Natural killer cell (primary cell): ENCODE data around the gene ACP7. TPM values are rescaled to one million over a fixed set of nuclear protein-coding genes. Genes with fewer than 3 reads are reported as not detected.

Experiments
- ATAC-seq, 3 donors: fragments of 150-1000 bp in 2 of 3; fragments of 200-7000 bp in 1 of 3; cut with Tn5 transposase; 1 replicate in 1 of 3; 2 replicates in 2 of 3; pipeline ENCODE4 v1.10.0; 2021; ENCODE audit warnings: mild to moderate bottlenecking in 2 of 3, moderate library complexity in 2 of 3
- DNase-seq, 2 donors: peaks; one replicate each; pipeline versions ENCODE4 v3.0.0 to v3.0.0-alpha.2; 2013 to 2021; ENCODE audit warnings: mixed read lengths in 1 of 2
- H3K27ac ChIP-seq: one replicate; pipeline ENCODE4 v1.5.1; 2013; ENCODE audit warnings: mild to moderate bottlenecking, low read length
- H3K27me3 ChIP-seq: one replicate; pipeline ENCODE4 v1.6.1; 2013; ENCODE audit warnings: low read length; ENCODE audit not compliant: control insufficient read depth, insufficient read depth
- H3K36me3 ChIP-seq: one replicate; pipeline ENCODE4 v1.6.1; 2013; ENCODE audit warnings: low read length; ENCODE audit not compliant: control insufficient read depth, insufficient read depth
- H3K4me1 ChIP-seq: one replicate; pipeline ENCODE4 v1.6.1; 2013; ENCODE audit warnings: low read length; ENCODE audit not compliant: control insufficient read depth, insufficient read depth
- H3K4me3 ChIP-seq: one replicate; pipeline ENCODE4 v1.5.1; 2013; ENCODE audit warnings: low read length
- H3K9me3 ChIP-seq: one replicate; pipeline ENCODE4 v1.6.1; 2013; ENCODE audit warnings: low read length; ENCODE audit not compliant: control insufficient read depth, insufficient read depth
- H3K27ac Mint-ChIP-seq, 2 donors: one replicate each; pipeline ENCODE4 v1.8.0; 2022; ENCODE audit warnings: mild to moderate bottlenecking in 2 of 2, mixed read lengths in 2 of 2, moderate library complexity in 1 of 2
- H3K27me3 Mint-ChIP-seq, 2 donors: one replicate each; pipeline ENCODE4 v1.8.0; 2022; ENCODE audit warnings: low read depth in 2 of 2, mixed read lengths in 2 of 2
- H3K36me3 Mint-ChIP-seq: one replicate; pipeline ENCODE4 v1.8.0; 2022; ENCODE audit warnings: mixed read lengths
- H3K4me1 Mint-ChIP-seq, 2 donors: one replicate each; pipeline ENCODE4 v1.8.0; 2022; ENCODE audit warnings: mixed read lengths in 2 of 2
- H3K4me3 Mint-ChIP-seq: one replicate; pipeline ENCODE4 v1.8.0; 2022; ENCODE audit warnings: mild to moderate bottlenecking, moderate library complexity, mixed read lengths
- H3K9me3 Mint-ChIP-seq, 2 donors: one replicate each; pipeline ENCODE4 v1.8.0; 2022; ENCODE audit warnings: mixed read lengths in 2 of 2
- CTCF ChIP-seq: fragments of 200-600 bp; IDR thresholded peaks from one replicate; pipeline ENCODE4 v1.8.0; 2022; ENCODE audit warnings: antibody characterized with exemption
- WGBS: methylation state at CpG from one replicate; pipeline ENCODE4 v1.1.7; 2013; ENCODE audit warnings: missing lambda C conversion rate; ENCODE audit not compliant: insufficient coverage; 5-methylcytosine and 5-hydroxymethylcytosine counted together
- intact Hi-C: fragments of 100-400 bp; cut with micrococcal nuclease; formaldehyde crosslinking; loops from one replicate; pipeline ENCODE4 v1.14.2; 2022
- total RNA-seq, 4 donors: library from RNA; stranded (reverse); fragments of 120-200 nt in 1 of 4; gene quantifications; one replicate each; pipeline versions ENCODE4 v1.2.3 to v1.2.4, GENCODE V29; 2013 to 2022

Gene ACP7
- total RNA-seq, 3 donors from 2014 or later (not counting 1 experiment from before 2014, with no cell fraction given): not detected

- Mint-ChIP-seq H3K27ac (no peak overlapping the region), H3K36me3 (no peaks in the 10 kb centered on the region), H3K27me3 (peaks cover 0 to 24% of the 10 kb centered on the region in 2 donors), H3K9me3 (no peaks in the 10 kb centered on the region), H3K4me3 (no peak overlapping the region), H3K4me1 (no peaks in the 10 kb centered on the region)
- Histone ChIP-seq H3K4me3 (no peak overlapping the region), H3K27ac (no peak overlapping the region), H3K9me3 (no peaks in the 10 kb centered on the region), H3K27me3 (peaks cover 2% of the 10 kb centered on the region), H3K4me1 (no peaks in the 10 kb centered on the region), H3K36me3 (no peaks in the 10 kb centered on the region)
- intact Hi-C loops: no loop called here
- WGBS: 67% methylated on average over 4 of the region's 5 CpGs
- TF ChIP-seq CTCF: no peak
- no peak for DNase-seq
- no peak for ATAC-seq
Measured at GRCh38 chr19:39103151-39103550, 19.0 kb downstream of the ACP7 start.

- ATAC-seq: no peak
- Histone ChIP-seq H3K4me3 (no peak overlapping the region), H3K27ac (no peak overlapping the region), H3K36me3 (no peaks in the 10 kb centered on the region), H3K27me3 (no peaks in the 10 kb centered on the region), H3K9me3 (no peaks in the 10 kb centered on the region), H3K4me1 (no peaks in the 10 kb centered on the region)
- Mint-ChIP-seq H3K27me3 (peaks cover 0 to 17% of the 10 kb centered on the region in 2 donors), H3K9me3 (no peaks in the 10 kb centered on the region), H3K36me3 (no peaks in the 10 kb centered on the region), H3K4me1 (no peaks in the 10 kb centered on the region), H3K27ac (no peak overlapping the region), H3K4me3 (no peak overlapping the region)
- no peak for DNase-seq
- intact Hi-C loops: no loop called here
- 75% methylated on average over 4 of the region's 5 CpGs for WGBS
- no peak for TF ChIP-seq CTCF
Measured at GRCh38 chr19:39104186-39104596, 20.0 kb downstream of the ACP7 start.

- intact Hi-C loops: no loop called here
- Mint-ChIP-seq H3K4me1 (peaks cover 6 to 8% of the 10 kb centered on the region in 2 donors), H3K9me3 (no peaks in the 10 kb centered on the region), H3K27ac (no peak overlapping the region), H3K36me3 (no peaks in the 10 kb centered on the region), H3K27me3 (peaks cover 0 to 11% of the 10 kb centered on the region in 2 donors), H3K4me3 (no peak overlapping the region)
- Histone ChIP-seq H3K27me3 (no peaks in the 10 kb centered on the region), H3K9me3 (no peaks in the 10 kb centered on the region), H3K27ac (no peak overlapping the region), H3K4me3 (no peak overlapping the region), H3K36me3 (no peaks in the 10 kb centered on the region), H3K4me1 (peaks cover 6% of the 10 kb centered on the region)
- WGBS: 86% methylated on average over 6 of the region's 7 CpGs
- ATAC-seq: no peak
- no peak for DNase-seq
- TF ChIP-seq CTCF: no peak
Measured at GRCh38 chr19:39106194-39106593, 22.0 kb downstream of the ACP7 start.

GRCh38 chr19:39109641-39110040 is 25.5 kb downstream of the ACP7 start:
- H3K27me3 Mint-ChIP-seq: peaks cover 7% of the 10 kb centered on the region in 2 donors
- peaks cover 6% of the 10 kb centered on the region for H3K4me1 ChIP-seq
- H3K27ac Mint-ChIP-seq: no peak overlapping the region
- H3K36me3 Mint-ChIP-seq: no peaks in the 10 kb centered on the region
- no peak overlapping the region for H3K4me3 ChIP-seq
- intact Hi-C loops: loop anchor here (1.0 kb wide), 1 partner anchor 78 kb away; no protein-coding TSS in a partner anchor
- H3K4me1 Mint-ChIP-seq: peaks cover 6 to 8% of the 10 kb centered on the region in 2 donors
- no peaks in the 10 kb centered on the region for H3K9me3 Mint-ChIP-seq
- no peak overlapping the region for H3K4me3 Mint-ChIP-seq
- H3K27me3 ChIP-seq: no peaks in the 10 kb centered on the region
- no peak for TF ChIP-seq CTCF
- no peaks in the 10 kb centered on the region for H3K9me3 ChIP-seq
- H3K27ac ChIP-seq: no peak overlapping the region
- H3K36me3 ChIP-seq: no peaks in the 10 kb centered on the region
- no peak for DNase-seq
- no peak for ATAC-seq
